BJ (cell line): ENCODE measurements around the gene ABCC3. TPM values are rescaled to one million over a fixed set of nuclear protein-coding genes. Genes with fewer than 3 reads are reported as not detected.

Experiments used
- CTCF ChIA-PET: fragments of 350-600 bp; formaldehyde crosslinking; extraction: SDS; loops from one replicate; lab custom pipeline; 2021; ENCODE audit warnings: antibody characterized with exemption, inconsistent platforms; lab: Yijun Ruan, JAX
- POLR2A ChIA-PET: fragments of 300-600 bp; sonication (Branson Sonifier 250); formaldehyde crosslinking; extraction: SDS; loops from one replicate; lab custom pipeline; 2021; ENCODE audit warnings: antibody characterized with exemption; lab: Charles Lee
- DNase-seq: peaks from one replicate; pipeline ENCODE4 v3.0.0-alpha.2; 2011; ENCODE audit warnings: low read depth
- H3K27me3 ChIP-seq: 2 replicates; pipeline ENCODE4 v1.6.0; 2011; ENCODE audit warnings: low read length; ENCODE audit not compliant: control insufficient read depth, insufficient read depth
- H3K36me3 ChIP-seq: 2 replicates; pipeline ENCODE4 v1.5.1; 2011; ENCODE audit warnings: low read length; ENCODE audit not compliant: control insufficient read depth, insufficient read depth
- H3K4me3 ChIP-seq: 2 replicates; pipeline ENCODE4 v1.5.1; 2011; ENCODE audit warnings: low read depth, mild to moderate bottlenecking, control low read depth, low read length
- polyA plus RNA-seq: library from polyadenylated mRNA; depleted of rRNA; stranded (reverse); fragments of >200 nt; gene quantifications from 2 replicates; pipeline ENCODE4 v1.2.3, GENCODE V29; 2011
- TF ChIP-seq, protein P1 (sequence below): IDR thresholded peaks from 2 replicates; pipeline ENCODE4 v1.5.1; 2011; ENCODE audit warnings: low read depth, mild to moderate bottlenecking, control low read depth, inconsistent platforms, low read length, moderate library complexity; ENCODE audit not compliant: insufficient read depth

The ABCC3 gene
- polyA plus RNA-seq, 1 experiment, result 56.4 TPM

- Histone ChIP-seq H3K36me3 (no peaks in the 10 kb centered on the region), H3K27me3 (0 out of 2 replicates have a peak, but pooled peaks cover 2% of the 10 kb centered on the region), H3K4me3 (no peak overlapping the region)
- no peak for DNase-seq
- CTCF ChIA-PET, result interaction anchor here (1.1 to 4.4 kb wide), 2 partner anchors 11 to 71 kb away, joined by 3 to 34 read pairs; no protein-coding TSS in a partner anchor
- TF ChIP-seq, protein P1, sequence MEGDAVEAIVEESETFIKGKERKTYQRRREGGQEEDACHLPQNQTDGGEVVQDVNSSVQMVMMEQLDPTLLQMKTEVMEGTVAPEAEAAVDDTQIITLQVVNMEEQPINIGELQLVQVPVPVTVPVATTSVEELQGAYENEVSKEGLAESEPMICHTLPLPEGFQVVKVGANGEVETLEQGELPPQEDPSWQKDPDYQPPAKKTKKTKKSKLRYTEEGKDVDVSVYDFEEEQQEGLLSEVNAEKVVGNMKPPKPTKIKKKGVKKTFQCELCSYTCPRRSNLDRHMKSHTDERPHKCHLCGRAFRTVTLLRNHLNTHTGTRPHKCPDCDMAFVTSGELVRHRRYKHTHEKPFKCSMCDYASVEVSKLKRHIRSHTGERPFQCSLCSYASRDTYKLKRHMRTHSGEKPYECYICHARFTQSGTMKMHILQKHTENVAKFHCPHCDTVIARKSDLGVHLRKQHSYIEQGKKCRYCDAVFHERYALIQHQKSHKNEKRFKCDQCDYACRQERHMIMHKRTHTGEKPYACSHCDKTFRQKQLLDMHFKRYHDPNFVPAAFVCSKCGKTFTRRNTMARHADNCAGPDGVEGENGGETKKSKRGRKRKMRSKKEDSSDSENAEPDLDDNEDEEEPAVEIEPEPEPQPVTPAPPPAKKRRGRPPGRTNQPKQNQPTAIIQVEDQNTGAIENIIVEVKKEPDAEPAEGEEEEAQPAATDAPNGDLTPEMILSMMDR, result no peak
- POLR2A ChIA-PET, result no interaction called here
Observed at GRCh38 chr17:50618941-50619340, 15.7 kb upstream of the ABCC3 start.

DNA sequence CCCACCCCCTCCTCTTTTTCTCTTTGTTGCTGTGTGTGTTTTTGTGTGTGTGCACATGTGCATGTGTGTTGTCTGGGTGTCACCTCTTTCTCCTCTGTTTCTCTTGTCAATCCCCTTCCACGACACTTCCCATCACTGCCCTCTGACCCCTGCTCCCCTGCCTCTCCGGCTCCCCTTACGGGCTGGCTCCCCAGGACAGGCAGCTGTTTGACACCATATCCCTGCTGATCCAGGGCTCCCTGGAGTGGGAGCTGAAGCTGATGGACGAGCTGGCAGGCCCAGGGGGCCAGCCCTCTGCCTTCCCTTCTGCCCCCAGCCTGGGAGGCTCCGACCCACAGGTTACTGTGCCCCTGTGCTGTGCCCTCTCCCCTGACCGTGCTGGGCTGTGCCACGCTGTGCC is 15.2 kb upstream of the ABCC3 start:
- Histone ChIP-seq H3K4me3 (no peak overlapping the region), H3K27me3 (0 out of 2 replicates have a peak, but pooled peaks cover 2% of the 10 kb centered on the region), H3K36me3 (no peaks in the 10 kb centered on the region)
- no peak for DNase-seq
- TF ChIP-seq, protein P1, result no peak
- ChIA-PET CTCF (interaction anchor here (0.8 to 4.4 kb wide), 3 partner anchors 9 to 72 kb away, joined by 3 to 34 read pairs (median 3); no protein-coding TSS in a partner anchor), POLR2A (no interaction called here)

DNA sequence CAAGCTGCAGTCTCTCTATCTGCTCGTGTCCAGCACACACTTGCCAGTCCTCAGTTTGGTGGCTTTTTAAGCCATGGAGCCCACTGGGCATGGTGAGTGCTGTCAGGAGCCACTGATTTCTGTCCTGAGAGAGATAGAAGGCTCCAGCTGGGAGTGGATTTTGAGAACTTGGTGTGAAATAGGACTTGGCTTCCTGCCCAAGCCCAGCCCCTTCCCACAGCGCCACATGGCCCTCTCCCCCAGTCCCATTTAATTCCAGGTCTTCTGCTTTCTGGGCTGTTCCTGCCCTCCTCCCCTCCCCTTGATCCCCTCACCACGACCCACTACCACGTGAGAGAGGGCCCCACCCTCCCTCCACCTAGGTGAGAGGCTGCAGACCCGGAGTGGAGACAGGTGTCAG is 14.4 kb upstream of the ABCC3 start:
- no peak overlapping the region for H3K4me3 ChIP-seq
- no peak for DNase-seq
- no peaks in the 10 kb centered on the region for H3K36me3 ChIP-seq
- ChIA-PET POLR2A (no interaction called here), CTCF (interaction anchor here (0.8 to 4.4 kb wide), 2 partner anchors 10 kb away, joined by 3 to 34 read pairs; no protein-coding TSS in a partner anchor)
- TF ChIP-seq, protein P1, result no peak
- H3K27me3 ChIP-seq, result 0 out of 2 replicates have a peak, but pooled peaks cover 2% of the 10 kb centered on the region

- TF ChIP-seq, protein P1, result no peak
- Histone ChIP-seq H3K27me3 (0 out of 2 replicates have a peak, but pooled peaks cover under 1% of the 10 kb centered on the region), H3K36me3 (no peaks in the 10 kb centered on the region), H3K4me3 (no peak overlapping the region)
- ChIA-PET POLR2A (no interaction called here), CTCF (no interaction called here)
- no peak for DNase-seq
Observed at GRCh38 chr17:50620858-50621257, 13.8 kb upstream of the ABCC3 start.

DNA sequence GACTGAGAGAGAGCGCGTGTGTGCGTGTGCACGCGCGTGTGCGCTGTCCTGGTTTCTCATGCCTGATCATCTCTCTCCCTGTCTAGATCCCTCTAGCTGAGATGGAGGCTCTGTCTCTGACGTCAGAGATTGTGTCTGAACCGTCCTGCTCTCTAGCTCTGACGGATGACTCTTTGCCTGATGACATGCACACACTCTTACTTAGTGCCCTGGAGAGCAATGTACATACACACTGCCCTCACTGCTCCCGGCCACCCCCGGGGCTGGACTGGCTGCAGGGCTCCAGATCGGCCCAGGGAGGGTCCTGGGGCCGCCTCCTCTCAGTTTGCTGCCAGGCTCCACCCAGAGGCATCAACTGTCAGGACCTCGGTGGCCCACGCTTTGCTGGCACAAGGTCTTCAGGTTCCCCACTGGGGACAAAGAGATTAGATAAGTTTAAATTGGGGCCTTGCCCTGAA is 13.1 kb upstream of the ABCC3 start:
- H3K27me3 ChIP-seq, result no peaks in the 10 kb centered on the region
- POLR2A ChIA-PET, result no interaction called here
- no peak overlapping the region for H3K4me3 ChIP-seq
- TF ChIP-seq, protein P1, result no peak
- CTCF ChIA-PET, result interaction anchor here (1.0 kb wide), 1 partner anchor 9 kb away, joined by 3 read pairs; no protein-coding TSS in a partner anchor
- DNase-seq, result no peak
- H3K36me3 ChIP-seq, result no peaks in the 10 kb centered on the region
